Measurements from ENCODE around the gene APOO. TPM values are rescaled to one million over a fixed set of nuclear protein-coding genes. Genes with fewer than 3 reads are reported as not detected.
"Not testable (repeated sequence)": the region's sequence is repeated elsewhere in the genome, so short reads cannot be mapped to it uniquely, and the experiment has no call there.

APOO gene
- total RNA-seq, 1 donor, result 7.2 TPM

DNA sequence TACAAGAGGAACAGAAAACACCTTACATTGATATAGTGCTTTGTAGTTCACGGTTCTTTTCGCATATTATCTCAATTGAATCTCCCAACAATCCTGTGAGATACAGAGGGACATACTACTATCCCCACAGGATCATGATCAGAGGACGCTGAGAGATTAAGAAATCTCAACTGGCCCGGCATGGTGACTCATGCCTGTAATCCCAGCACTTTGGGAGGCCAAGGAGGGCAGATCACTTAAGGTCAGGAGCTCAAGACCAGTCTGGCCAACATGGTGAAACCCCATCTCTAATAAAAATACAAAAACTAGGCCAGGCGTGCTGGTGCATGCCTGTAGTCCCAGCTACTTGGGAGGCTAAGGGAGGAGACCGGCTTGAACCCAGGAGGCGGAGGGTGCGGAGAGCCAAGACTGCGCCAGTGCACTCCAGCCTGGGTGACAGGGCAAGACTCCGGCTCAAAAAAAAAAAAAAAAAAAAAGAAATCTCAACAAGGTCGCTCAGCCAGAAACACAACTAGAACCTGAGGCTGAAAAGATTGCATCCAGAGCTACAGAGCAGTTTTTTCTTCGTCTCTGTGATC is 7.4 kb downstream of the APOO start:
- Histone ChIP-seq H3K9me3 (ENCODE audit: low read depth, low read length) (no peaks in the 10 kb centered on the region), H3K27ac (ENCODE audit: low read depth, low read length) (peak overlapping the region; percentile 56), H3K79me2 (ENCODE audit: insufficient read depth, low read length) (no peaks in the 10 kb centered on the region), H3K4me3 (ENCODE audit: insufficient read depth, low read length) (no peak overlapping the region), H3K27me3 (ENCODE audit: insufficient read depth, low read length) (no peaks in the 10 kb centered on the region), H2AFZ (ENCODE audit: low read length) (no peak overlapping the region), H3K4me2 (ENCODE audit: insufficient read depth, low read length) (no peak overlapping the region), H4K20me1 (ENCODE audit: insufficient read depth, low read length) (no peaks in the 10 kb centered on the region), H3K4me1 (ENCODE audit: insufficient read depth, low read length) (peaks cover 40% of the 10 kb centered on the region), H3K36me3 (ENCODE audit: insufficient read depth, low read length) (no peaks in the 10 kb centered on the region)
- DNase-seq (ENCODE audit: insufficient read length, low spot score, missing footprints), result no peak
- TF ChIP-seq, protein P1, sequence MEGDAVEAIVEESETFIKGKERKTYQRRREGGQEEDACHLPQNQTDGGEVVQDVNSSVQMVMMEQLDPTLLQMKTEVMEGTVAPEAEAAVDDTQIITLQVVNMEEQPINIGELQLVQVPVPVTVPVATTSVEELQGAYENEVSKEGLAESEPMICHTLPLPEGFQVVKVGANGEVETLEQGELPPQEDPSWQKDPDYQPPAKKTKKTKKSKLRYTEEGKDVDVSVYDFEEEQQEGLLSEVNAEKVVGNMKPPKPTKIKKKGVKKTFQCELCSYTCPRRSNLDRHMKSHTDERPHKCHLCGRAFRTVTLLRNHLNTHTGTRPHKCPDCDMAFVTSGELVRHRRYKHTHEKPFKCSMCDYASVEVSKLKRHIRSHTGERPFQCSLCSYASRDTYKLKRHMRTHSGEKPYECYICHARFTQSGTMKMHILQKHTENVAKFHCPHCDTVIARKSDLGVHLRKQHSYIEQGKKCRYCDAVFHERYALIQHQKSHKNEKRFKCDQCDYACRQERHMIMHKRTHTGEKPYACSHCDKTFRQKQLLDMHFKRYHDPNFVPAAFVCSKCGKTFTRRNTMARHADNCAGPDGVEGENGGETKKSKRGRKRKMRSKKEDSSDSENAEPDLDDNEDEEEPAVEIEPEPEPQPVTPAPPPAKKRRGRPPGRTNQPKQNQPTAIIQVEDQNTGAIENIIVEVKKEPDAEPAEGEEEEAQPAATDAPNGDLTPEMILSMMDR (IDR thresholded peaks at IDR 0.05; ENCODE audit: extremely low read depth, low read depth, low read length), result no peak

DNA sequence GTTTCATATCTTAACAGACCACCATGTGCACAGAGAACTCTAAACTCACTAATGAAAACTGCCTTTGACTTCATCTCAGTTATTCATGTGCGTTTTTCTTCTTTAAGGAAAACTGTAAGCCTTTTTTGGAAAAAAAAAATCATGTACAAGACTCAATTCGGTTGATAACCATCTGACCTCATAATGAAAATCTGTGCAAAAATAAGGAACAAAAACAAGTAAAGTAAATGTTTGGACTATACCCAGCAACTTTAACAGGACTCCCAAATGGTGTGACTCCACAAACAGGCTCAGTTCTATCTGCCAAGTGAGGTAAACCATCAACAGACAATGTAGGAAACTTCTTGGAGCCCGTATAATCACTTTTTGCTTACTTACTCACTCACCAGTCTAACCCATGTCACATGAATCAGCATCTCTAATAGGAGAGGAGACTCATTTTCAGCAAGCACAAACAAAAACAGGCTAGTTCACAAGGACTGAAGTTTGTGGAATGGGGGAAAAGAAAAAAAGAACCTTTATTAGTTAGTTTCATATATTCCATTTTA is 9.3 kb downstream of the APOO start:
- H3K4me2 ChIP-seq (ENCODE audit: insufficient read depth, low read length), result no peak overlapping the region
- TF ChIP-seq, protein P1 (IDR thresholded peaks at IDR 0.05; ENCODE audit: extremely low read depth, low read depth, low read length), result no peak
- no peaks in the 10 kb centered on the region for H3K9me3 ChIP-seq (ENCODE audit: low read depth, low read length)
- H3K4me3 ChIP-seq (ENCODE audit: insufficient read depth, low read length), result no peak overlapping the region
- H3K27me3 ChIP-seq (ENCODE audit: insufficient read depth, low read length), result no peaks in the 10 kb centered on the region
- no peak overlapping the region for H2AFZ ChIP-seq (ENCODE audit: low read length)
- peaks cover 40% of the 10 kb centered on the region for H3K4me1 ChIP-seq (ENCODE audit: insufficient read depth, low read length)
- no peaks in the 10 kb centered on the region for H3K79me2 ChIP-seq (ENCODE audit: insufficient read depth, low read length)
- peak overlapping the region; percentile 60 for H3K27ac ChIP-seq (ENCODE audit: low read depth, low read length)
- no peak for DNase-seq (ENCODE audit: insufficient read length, low spot score, missing footprints)
- no peaks in the 10 kb centered on the region for H3K36me3 ChIP-seq (ENCODE audit: insufficient read depth, low read length)
- H4K20me1 ChIP-seq (ENCODE audit: insufficient read depth, low read length), result no peaks in the 10 kb centered on the region

DNA sequence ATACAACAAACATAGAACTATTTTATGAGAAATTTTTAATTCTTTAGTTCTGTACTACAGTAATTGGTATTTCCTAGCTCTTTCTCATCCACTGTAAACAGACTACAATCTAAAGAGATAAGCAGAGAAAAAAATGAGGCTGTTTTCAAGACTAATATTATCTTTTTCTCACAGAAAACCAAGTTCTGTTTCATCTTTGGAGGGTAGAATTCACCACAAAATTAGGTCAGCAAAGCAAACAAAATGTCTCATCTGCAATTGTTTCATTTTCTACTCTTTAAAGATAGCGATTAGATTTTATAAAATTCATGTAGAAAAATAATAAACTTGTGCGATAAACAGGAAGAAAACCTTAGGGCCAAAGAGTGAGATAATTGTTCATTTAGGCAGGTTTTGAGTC is 10.8 kb downstream of the APOO start:
- Histone ChIP-seq H4K20me1 (ENCODE audit: insufficient read depth, low read length) (no peaks in the 10 kb centered on the region), H2AFZ (ENCODE audit: low read length) (no peak overlapping the region), H3K79me2 (ENCODE audit: insufficient read depth, low read length) (no peaks in the 10 kb centered on the region), H3K4me1 (ENCODE audit: insufficient read depth, low read length) (peaks cover 35% of the 10 kb centered on the region), H3K27ac (ENCODE audit: low read depth, low read length) (peak overlapping the region; percentile 62), H3K27me3 (ENCODE audit: insufficient read depth, low read length) (no peaks in the 10 kb centered on the region), H3K4me3 (ENCODE audit: insufficient read depth, low read length) (no peak overlapping the region), H3K36me3 (ENCODE audit: insufficient read depth, low read length) (no peaks in the 10 kb centered on the region), H3K4me2 (ENCODE audit: insufficient read depth, low read length) (peak overlapping the region; percentile 13), H3K9me3 (ENCODE audit: low read depth, low read length) (no peaks in the 10 kb centered on the region)
- DNase-seq (ENCODE audit: insufficient read length, low spot score, missing footprints), result no peak
- TF ChIP-seq, protein P1 (IDR thresholded peaks at IDR 0.05; ENCODE audit: extremely low read depth, low read depth, low read length), result no peak

DNA sequence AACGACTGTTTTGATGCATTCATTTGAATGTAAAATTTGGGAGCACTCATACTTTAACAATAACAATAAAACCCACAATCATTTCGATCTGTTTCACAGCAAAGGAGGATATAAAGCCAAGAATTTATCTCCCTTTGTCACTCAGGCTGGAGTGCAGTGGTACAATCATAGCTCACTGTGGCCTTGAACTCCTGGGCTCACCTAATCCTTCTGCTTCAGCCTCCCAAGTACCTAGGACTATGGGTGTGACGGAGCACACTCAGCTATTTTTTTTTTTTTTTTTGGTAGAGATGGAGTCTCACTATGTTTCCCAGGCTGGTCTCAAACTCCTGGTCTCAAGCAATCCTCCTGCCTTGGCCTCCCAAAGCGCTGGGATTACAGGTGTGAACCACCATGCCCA is 11.2 kb downstream of the APOO start:
- H3K4me3 ChIP-seq (ENCODE audit: insufficient read depth, low read length); H3K27me3 ChIP-seq (ENCODE audit: insufficient read depth, low read length); H3K4me2 ChIP-seq (ENCODE audit: insufficient read depth, low read length); H4K20me1 ChIP-seq (ENCODE audit: insufficient read depth, low read length); DNase-seq (ENCODE audit: insufficient read length, low spot score, missing footprints); H3K36me3 ChIP-seq (ENCODE audit: insufficient read depth, low read length); H3K9me3 ChIP-seq (ENCODE audit: low read depth, low read length); H3K79me2 ChIP-seq (ENCODE audit: insufficient read depth, low read length): not testable (repeated sequence)
- H2AFZ ChIP-seq (ENCODE audit: low read length), result peak overlapping the region; percentile 22
- peaks cover 31% of the 10 kb centered on the region for H3K4me1 ChIP-seq (ENCODE audit: insufficient read depth, low read length)
- H3K27ac ChIP-seq (ENCODE audit: low read depth, low read length), result peak overlapping the region; percentile 45

DNA sequence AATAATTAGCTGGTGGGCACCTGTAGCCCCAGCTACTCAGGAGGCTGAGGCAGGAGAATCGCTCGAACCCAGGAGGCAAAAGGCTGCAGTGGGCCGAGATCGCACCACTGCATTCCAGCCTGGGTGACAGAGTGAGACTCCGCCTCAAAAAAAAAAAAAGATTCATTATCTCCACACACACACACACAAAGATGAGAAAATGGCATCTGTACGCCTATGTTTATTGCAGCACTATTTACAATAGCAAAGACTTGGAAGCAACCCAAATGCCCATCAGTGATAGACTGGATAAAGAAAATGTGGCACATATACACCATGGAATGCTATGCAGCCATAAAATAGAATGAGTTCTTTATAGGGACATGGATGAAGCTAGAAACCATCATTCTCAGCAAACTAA is 12.7 kb downstream of the APOO start:
- not testable (repeated sequence) for H3K27ac ChIP-seq (ENCODE audit: low read depth, low read length); H4K20me1 ChIP-seq (ENCODE audit: insufficient read depth, low read length); H3K36me3 ChIP-seq (ENCODE audit: insufficient read depth, low read length); H3K27me3 ChIP-seq (ENCODE audit: insufficient read depth, low read length); H3K4me2 ChIP-seq (ENCODE audit: insufficient read depth, low read length); H3K4me3 ChIP-seq (ENCODE audit: insufficient read depth, low read length); H3K9me3 ChIP-seq (ENCODE audit: low read depth, low read length); H2AFZ ChIP-seq (ENCODE audit: low read length); H3K79me2 ChIP-seq (ENCODE audit: insufficient read depth, low read length); DNase-seq (ENCODE audit: insufficient read length, low spot score, missing footprints)
- peaks cover 23% of the 10 kb centered on the region for H3K4me1 ChIP-seq (ENCODE audit: insufficient read depth, low read length)
